Measurements from ENCODE around the gene COL4A2.

DNA sequence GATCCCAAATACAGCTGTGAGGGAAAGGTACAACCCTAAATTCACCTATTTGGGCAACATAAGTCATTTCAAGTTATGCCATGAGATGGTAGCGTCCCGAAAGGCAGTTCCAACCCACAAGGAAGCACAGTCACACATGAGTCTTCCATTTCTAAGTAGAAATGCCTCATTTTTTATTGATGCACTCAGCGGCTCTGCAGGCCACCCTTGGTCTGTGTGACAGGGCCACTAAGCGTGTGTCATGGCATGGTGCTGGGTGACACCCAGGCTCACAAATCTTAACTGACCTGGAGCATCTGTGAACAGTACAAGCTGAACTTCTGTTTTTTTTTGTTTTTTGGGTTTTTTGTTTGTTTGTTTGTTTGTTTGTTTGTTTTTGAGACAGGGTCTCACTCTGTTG is 239.3 kb downstream of the COL4A2 start:
- TF ChIP-seq POLR2A (IDR thresholded peaks at IDR 0.05), result no peak
- TF ChIP-seq, protein P1, sequence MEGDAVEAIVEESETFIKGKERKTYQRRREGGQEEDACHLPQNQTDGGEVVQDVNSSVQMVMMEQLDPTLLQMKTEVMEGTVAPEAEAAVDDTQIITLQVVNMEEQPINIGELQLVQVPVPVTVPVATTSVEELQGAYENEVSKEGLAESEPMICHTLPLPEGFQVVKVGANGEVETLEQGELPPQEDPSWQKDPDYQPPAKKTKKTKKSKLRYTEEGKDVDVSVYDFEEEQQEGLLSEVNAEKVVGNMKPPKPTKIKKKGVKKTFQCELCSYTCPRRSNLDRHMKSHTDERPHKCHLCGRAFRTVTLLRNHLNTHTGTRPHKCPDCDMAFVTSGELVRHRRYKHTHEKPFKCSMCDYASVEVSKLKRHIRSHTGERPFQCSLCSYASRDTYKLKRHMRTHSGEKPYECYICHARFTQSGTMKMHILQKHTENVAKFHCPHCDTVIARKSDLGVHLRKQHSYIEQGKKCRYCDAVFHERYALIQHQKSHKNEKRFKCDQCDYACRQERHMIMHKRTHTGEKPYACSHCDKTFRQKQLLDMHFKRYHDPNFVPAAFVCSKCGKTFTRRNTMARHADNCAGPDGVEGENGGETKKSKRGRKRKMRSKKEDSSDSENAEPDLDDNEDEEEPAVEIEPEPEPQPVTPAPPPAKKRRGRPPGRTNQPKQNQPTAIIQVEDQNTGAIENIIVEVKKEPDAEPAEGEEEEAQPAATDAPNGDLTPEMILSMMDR (IDR thresholded peaks at IDR 0.05), result no peak
